Karpas-422 (cell line): Measurements from ENCODE around the gene HDAC4. TPM values are rescaled to one million over a fixed set of nuclear protein-coding genes. Genes with fewer than 3 reads are reported as not detected.

Source experiments
- DNase-seq: peaks from one replicate; pipeline ENCODE4 v3.0.0-alpha.2; 2015
- H2AFZ ChIP-seq: fragments of 200-600 bp; sonication (generic); 2 replicates; pipeline ENCODE4 v1.6.1; 2014; ENCODE audit warnings: antibody characterized with exemption, low read length, mixed read lengths
- H3K27ac ChIP-seq: fragments of 200-600 bp; sonication (generic); 2 replicates; pipeline ENCODE4 v1.5.1; 2014; ENCODE audit warnings: mild to moderate bottlenecking, low read length, moderate library complexity
- H3K27me3 ChIP-seq: fragments of 200-600 bp; sonication (generic); 2 replicates; pipeline ENCODE4 v1.6.1; 2014; ENCODE audit warnings: low read length, mixed read lengths
- H3K36me3 ChIP-seq: fragments of 200-600 bp; sonication (generic); 2 replicates; pipeline ENCODE4 v1.6.1; 2014; ENCODE audit warnings: low read length, mixed read lengths; ENCODE audit not compliant: insufficient read depth
- H3K4me1 ChIP-seq: fragments of 200-600 bp; sonication (generic); 2 replicates; pipeline ENCODE4 v1.6.1; 2014; ENCODE audit warnings: mild to moderate bottlenecking, low read length, mixed read lengths
- H3K4me2 ChIP-seq: fragments of 200-600 bp; sonication (generic); 2 replicates; pipeline ENCODE4 v1.6.1; 2014; ENCODE audit warnings: low read length, low read depth, mild to moderate bottlenecking; ENCODE audit not compliant: poor library complexity, severe bottlenecking
- H3K4me3 ChIP-seq: fragments of 200-600 bp; sonication (generic); 2 replicates; pipeline ENCODE4 v1.5.1; 2014; ENCODE audit warnings: mild to moderate bottlenecking, antibody characterized with exemption, low read length, mixed read lengths
- H3K79me2 ChIP-seq: fragments of 200-600 bp; sonication (generic); 2 replicates; pipeline ENCODE4 v1.6.1; 2014; ENCODE audit warnings: mild to moderate bottlenecking, low read length, mixed read lengths
- H3K9ac ChIP-seq: fragments of 200-600 bp; sonication (generic); 2 replicates; pipeline ENCODE4 v1.6.0; 2014; ENCODE audit warnings: low read length
- H3K9me2 ChIP-seq: fragments of 200-600 bp; sonication (generic), shearing (Covaris generic); replicated peaks from 2 replicates; pipeline ENCODE4 v1.6.0; 2014; ENCODE audit warnings: mild to moderate bottlenecking, low read length, moderate library complexity; ENCODE audit not compliant: insufficient read depth
- H3K9me3 ChIP-seq: fragments of 300-700, 200-600 bp; sonication (generic); 2 replicates; pipeline ENCODE4 v1.6.1; 2014; ENCODE audit warnings: low read length, mixed read lengths
- H4K20me1 ChIP-seq: fragments of 200-600 bp; sonication (generic); 2 replicates; pipeline ENCODE4 v1.6.1; 2014; ENCODE audit warnings: mild to moderate bottlenecking, antibody characterized with exemption, low read length, low read depth; ENCODE audit not compliant: insufficient read depth
- total RNA-seq: library from RNA; depleted of rRNA; stranded (reverse); fragments of >200 nt; shearing (Covaris generic); gene quantifications from 2 replicates; pipeline ENCODE4 v1.2.3, GENCODE V29; 2014; ENCODE audit warnings: low replicate concordance

The HDAC4 gene
- total RNA-seq, 1 experiment from 2014 or later, result 8.5 TPM

- Histone ChIP-seq H3K9ac (no peak overlapping the region), H4K20me1 (no peaks in the 10 kb centered on the region), H3K4me1 (no peaks in the 10 kb centered on the region), H3K4me2 (no peak overlapping the region), H3K27me3 (no peaks in the 10 kb centered on the region), H3K36me3 (no peaks in the 10 kb centered on the region), H3K79me2 (no peaks in the 10 kb centered on the region), H3K9me3 (no peaks in the 10 kb centered on the region), H3K4me3 (no peak overlapping the region), H3K9me2 (no peaks in the 10 kb centered on the region), H3K27ac (no peak overlapping the region), H2AFZ (no peak overlapping the region)
- DNase-seq, result no peak
These were observed 19.3 kb upstream of the HDAC4 start for GRCh38 chr2:239420082-239420481.

DNA sequence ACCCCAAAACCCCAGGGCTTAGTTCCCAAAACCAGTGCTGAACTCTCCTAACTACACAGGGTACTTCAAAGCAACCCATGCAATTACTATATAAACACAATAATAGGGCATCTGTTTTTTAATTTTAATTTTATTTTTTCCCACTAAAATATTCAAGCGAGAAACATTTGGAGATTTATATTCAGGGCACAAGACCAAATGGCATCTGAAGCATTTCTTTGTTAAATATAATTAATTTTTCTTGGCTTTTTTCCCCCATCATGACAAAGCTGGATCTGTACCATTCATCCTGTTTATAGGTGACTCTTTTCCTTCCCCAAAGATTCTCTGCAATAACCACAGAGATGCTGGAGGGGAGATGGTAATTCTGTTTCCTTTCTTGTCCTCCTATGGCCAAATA lies 18.1 kb upstream of the HDAC4 start:
- Histone ChIP-seq H3K79me2 (no peaks in the 10 kb centered on the region), H3K4me1 (no peaks in the 10 kb centered on the region), H3K27ac (no peak overlapping the region), H2AFZ (no peak overlapping the region), H3K4me2 (no peak overlapping the region), H3K27me3 (no peaks in the 10 kb centered on the region), H3K9me2 (no peaks in the 10 kb centered on the region), H3K36me3 (no peaks in the 10 kb centered on the region), H4K20me1 (no peaks in the 10 kb centered on the region), H3K9ac (no peak overlapping the region), H3K4me3 (no peak overlapping the region), H3K9me3 (no peaks in the 10 kb centered on the region)
- DNase-seq, result no peak

GRCh38 chr2:239412905-239413603 lies 12.2 kb upstream of the HDAC4 start:
- no peak overlapping the region for H3K27ac ChIP-seq
- H3K36me3 ChIP-seq, result no peaks in the 10 kb centered on the region
- H2AFZ ChIP-seq, result no peak overlapping the region
- no peak overlapping the region for H3K4me3 ChIP-seq
- H3K9me2 ChIP-seq, result no peaks in the 10 kb centered on the region
- H3K4me2 ChIP-seq, result no peak overlapping the region
- no peaks in the 10 kb centered on the region for H3K4me1 ChIP-seq
- no peaks in the 10 kb centered on the region for H3K79me2 ChIP-seq
- no peaks in the 10 kb centered on the region for H3K9me3 ChIP-seq
- H3K27me3 ChIP-seq, result no peaks in the 10 kb centered on the region
- DNase-seq, result no peak
- no peaks in the 10 kb centered on the region for H4K20me1 ChIP-seq
- H3K9ac ChIP-seq, result no peak overlapping the region

- Histone ChIP-seq H3K9ac (no peak overlapping the region), H3K9me2 (no peaks in the 10 kb centered on the region), H3K36me3 (no peaks in the 10 kb centered on the region), H3K79me2 (no peaks in the 10 kb centered on the region), H3K4me1 (no peaks in the 10 kb centered on the region), H3K27me3 (no peaks in the 10 kb centered on the region), H3K9me3 (no peaks in the 10 kb centered on the region), H4K20me1 (no peaks in the 10 kb centered on the region), H3K4me2 (no peak overlapping the region), H3K4me3 (no peak overlapping the region), H2AFZ (no peak overlapping the region), H3K27ac (no peak overlapping the region)
- no peak for DNase-seq
These were observed 10.9 kb upstream of the HDAC4 start for GRCh38 chr2:239411549-239412319.

DNA sequence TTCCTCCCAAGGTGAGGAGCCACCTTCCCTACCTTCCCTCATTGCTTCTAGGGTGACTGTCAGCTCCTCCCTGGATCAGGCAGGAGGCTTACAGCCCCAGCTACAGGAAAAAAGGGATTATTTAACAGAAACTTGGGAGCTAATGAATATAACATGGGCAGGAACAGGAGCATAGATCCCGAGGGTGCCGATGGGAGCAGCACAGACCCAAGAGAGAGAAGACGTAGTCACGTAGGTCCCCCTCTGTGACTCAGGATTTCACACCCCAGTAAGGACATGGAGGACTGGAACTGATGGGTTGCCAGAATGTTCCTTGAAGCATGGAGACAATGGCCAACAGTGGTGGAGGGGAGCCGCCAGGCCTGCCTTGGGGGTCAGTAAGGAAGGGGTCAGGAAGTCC lies 10.3 kb upstream of the HDAC4 start:
- Histone ChIP-seq H3K27ac (no peak overlapping the region), H4K20me1 (no peaks in the 10 kb centered on the region), H3K4me2 (no peak overlapping the region), H3K79me2 (no peaks in the 10 kb centered on the region), H3K4me3 (no peak overlapping the region), H3K4me1 (no peaks in the 10 kb centered on the region), H2AFZ (no peak overlapping the region), H3K9me3 (no peaks in the 10 kb centered on the region), H3K9me2 (no peaks in the 10 kb centered on the region), H3K27me3 (no peaks in the 10 kb centered on the region), H3K36me3 (no peaks in the 10 kb centered on the region), H3K9ac (no peak overlapping the region)
- DNase-seq, result no peak

- Histone ChIP-seq H3K79me2 (no peaks in the 10 kb centered on the region), H3K4me3 (no peak overlapping the region), H3K9ac (no peak overlapping the region), H4K20me1 (no peaks in the 10 kb centered on the region), H3K27me3 (no peaks in the 10 kb centered on the region), H3K9me3 (no peaks in the 10 kb centered on the region), H3K4me2 (no peak overlapping the region), H3K4me1 (no peaks in the 10 kb centered on the region), H3K27ac (no peak overlapping the region), H3K36me3 (no peaks in the 10 kb centered on the region), H3K9me2 (no peaks in the 10 kb centered on the region), H2AFZ (no peak overlapping the region)
- no peak for DNase-seq
These were observed 9.2 kb upstream of the HDAC4 start for GRCh38 chr2:239409976-239410375.

DNA sequence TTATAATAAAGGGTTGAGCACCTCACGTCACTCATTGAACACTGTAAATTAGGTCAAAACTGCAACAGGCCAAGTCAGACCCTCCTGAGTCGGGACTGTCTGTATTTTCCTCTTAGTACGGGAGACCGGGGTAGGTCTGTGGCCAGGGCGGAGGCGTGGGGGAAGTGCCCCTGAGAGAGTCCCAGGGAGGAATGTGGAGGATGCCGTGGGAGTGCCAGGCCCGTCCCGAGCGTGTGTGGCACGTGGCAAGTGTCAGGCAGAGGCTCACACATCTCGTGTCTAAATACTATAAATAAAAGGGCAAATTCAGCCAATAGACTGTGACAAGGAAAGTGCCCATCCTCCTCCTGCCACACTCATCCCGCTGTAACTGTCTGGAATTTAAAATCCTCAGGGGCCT lies 6.3 kb upstream of the HDAC4 start:
- Histone ChIP-seq H3K27me3 (no peaks in the 10 kb centered on the region), H3K4me2 (no peak overlapping the region), H3K4me1 (peaks cover 4% of the 10 kb centered on the region), H3K4me3 (no peak overlapping the region), H3K9me3 (no peaks in the 10 kb centered on the region), H3K27ac (no peak overlapping the region), H4K20me1 (no peaks in the 10 kb centered on the region), H3K9me2 (no peaks in the 10 kb centered on the region), H3K79me2 (no peaks in the 10 kb centered on the region), H2AFZ (no peak overlapping the region), H3K36me3 (no peaks in the 10 kb centered on the region), H3K9ac (no peak overlapping the region)
- DNase-seq, result no peak

DNA sequence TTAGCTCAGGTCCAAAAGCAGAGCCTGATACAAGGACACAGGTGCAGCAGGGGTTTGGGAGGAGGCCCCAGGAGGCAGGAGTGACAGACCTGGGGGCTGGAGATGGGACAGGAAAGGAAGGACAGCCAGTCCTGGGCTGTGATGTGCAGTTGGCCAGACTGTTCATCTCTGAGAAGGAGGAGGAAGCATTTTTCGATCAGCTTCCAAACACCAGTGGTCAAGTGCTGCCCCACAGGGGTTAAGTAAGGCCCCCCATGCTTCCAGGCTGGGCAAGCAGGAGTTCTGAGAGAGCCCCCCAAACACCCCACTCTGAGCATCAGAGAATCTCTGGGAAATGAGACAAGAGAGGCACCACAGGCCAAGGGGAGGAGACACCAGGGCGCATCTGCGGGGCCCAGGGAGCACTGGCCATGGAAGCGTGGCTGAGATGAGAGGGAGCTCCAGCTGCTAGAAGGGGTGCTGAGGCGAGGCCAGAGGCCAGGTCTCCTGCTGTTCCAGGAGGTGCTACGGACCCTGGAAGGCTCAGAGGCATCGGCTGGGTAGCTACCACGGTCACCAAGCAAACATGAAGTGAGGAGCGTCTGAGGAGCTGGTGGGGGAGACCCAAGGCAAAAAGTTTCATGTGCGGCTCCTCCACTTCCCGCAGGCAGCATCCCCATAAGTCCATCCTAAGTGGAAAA lies 5.6 kb upstream of the HDAC4 start:
- Histone ChIP-seq H4K20me1 (no peaks in the 10 kb centered on the region), H2AFZ (no peak overlapping the region), H3K4me3 (no peak overlapping the region), H3K4me2 (no peak overlapping the region), H3K27ac (no peak overlapping the region), H3K9me3 (no peaks in the 10 kb centered on the region), H3K27me3 (no peaks in the 10 kb centered on the region), H3K9me2 (no peaks in the 10 kb centered on the region), H3K9ac (no peak overlapping the region), H3K36me3 (no peaks in the 10 kb centered on the region), H3K4me1 (peaks cover 10% of the 10 kb centered on the region), H3K79me2 (no peaks in the 10 kb centered on the region)
- DNase-seq, result no peak
